Common myeloid progenitor, CD34-positive (primary cell): ENCODE data around the gene WFDC9.
"Not testable (repeated sequence)": the region's sequence is repeated elsewhere in the genome, so short reads cannot be mapped to it uniquely, and the experiment has no call there.

Experiments
- CTCF ChIA-PET: fragments of 350-600 bp; sonication (Branson Sonifier 250); formaldehyde crosslinking; loops from one replicate; lab custom pipeline; 2021; ENCODE audit warnings: antibody characterized with exemption; lab: Charles Lee
- POLR2A ChIA-PET: fragments of 350-600 bp; sonication (Branson Sonifier 250); formaldehyde crosslinking; loops from one replicate; lab custom pipeline; 2021; ENCODE audit warnings: antibody characterized with exemption; lab: Charles Lee
- DNase-seq, 3 donors: peaks; one replicate each; pipeline versions ENCODE4 v3.0.0 to v3.0.0-alpha.2; 2013
- H3K27ac ChIP-seq, 2 experiments: 1 replicate in 1 of 2; 2 replicates in 1 of 2; pipeline ENCODE4 v1.7.0; 2013; ENCODE audit warnings: inconsistent platforms in 2 of 2, low read length in 2 of 2, mild to moderate bottlenecking in 2 of 2, low read depth in 1 of 2, moderate library complexity in 1 of 2; ENCODE audit not compliant: severe bottlenecking in 2 of 2, insufficient read depth in 1 of 2, poor library complexity in 1 of 2
- H3K27me3 ChIP-seq, 5 experiments: replicated peaks in 2 of 5; 1 replicate in 3 of 5; 2 replicates in 2 of 5; pipeline versions ENCODE4 v1.6.1 to v1.7.0; 2013; ENCODE audit warnings: low read length in 4 of 5, mild to moderate bottlenecking in 2 of 5, moderate library complexity in 2 of 5, inconsistent platforms in 1 of 5; ENCODE audit not compliant: insufficient read depth in 5 of 5, control insufficient read depth in 4 of 5
- H3K36me3 ChIP-seq, 4 experiments: 1 replicate in 2 of 4; 2 replicates in 2 of 4; pipeline versions ENCODE4 v1.6.1 to v1.7.0; 2013; ENCODE audit warnings: low read length in 3 of 4, control low read depth in 1 of 4, mild to moderate bottlenecking in 1 of 4; ENCODE audit not compliant: control insufficient read depth in 4 of 4, insufficient read depth in 4 of 4
- H3K4me1 ChIP-seq, 4 experiments: 1 replicate in 3 of 4; 2 replicates in 1 of 4; pipeline versions ENCODE4 v1.6.1 to v1.7.1; 2013; ENCODE audit warnings: low read length in 3 of 4, mild to moderate bottlenecking in 3 of 4, control low read depth in 1 of 4, inconsistent platforms in 1 of 4, moderate library complexity in 1 of 4; ENCODE audit not compliant: control insufficient read depth in 4 of 4, insufficient read depth in 4 of 4; ENCODE audit errors: control extremely low read depth in 1 of 4
- H3K4me3 ChIP-seq, 7 experiments: 1 replicate in 4 of 7; 2 replicates in 3 of 7; pipeline versions ENCODE4 v1.5.1 to v1.7.0; 2013; ENCODE audit warnings: mild to moderate bottlenecking in 7 of 7, low read length in 6 of 7, moderate library complexity in 6 of 7, inconsistent platforms in 2 of 7, low read depth in 2 of 7, control low read depth in 1 of 7; ENCODE audit not compliant: insufficient read depth in 4 of 7, control insufficient read depth in 1 of 7; ENCODE audit errors: extremely low read depth in 1 of 7
- H3K9me3 ChIP-seq, 5 experiments: 1 replicate in 4 of 5; 2 replicates in 1 of 5; pipeline versions ENCODE4 v1.6.1 to v1.7.1; 2013; ENCODE audit warnings: low read length in 4 of 5, mild to moderate bottlenecking in 2 of 5, inconsistent platforms in 1 of 5, low read depth in 1 of 5, moderate library complexity in 1 of 5; ENCODE audit not compliant: control insufficient read depth in 4 of 5, insufficient read depth in 2 of 5; ENCODE audit errors: control extremely low read depth in 1 of 5
- WGBS: methylation state at CpG from one replicate; pipeline ENCODE4 v1.1.5; 2013; ENCODE audit not compliant: insufficient coverage; 5-methylcytosine and 5-hydroxymethylcytosine counted together

Gene WFDC9

DNA sequence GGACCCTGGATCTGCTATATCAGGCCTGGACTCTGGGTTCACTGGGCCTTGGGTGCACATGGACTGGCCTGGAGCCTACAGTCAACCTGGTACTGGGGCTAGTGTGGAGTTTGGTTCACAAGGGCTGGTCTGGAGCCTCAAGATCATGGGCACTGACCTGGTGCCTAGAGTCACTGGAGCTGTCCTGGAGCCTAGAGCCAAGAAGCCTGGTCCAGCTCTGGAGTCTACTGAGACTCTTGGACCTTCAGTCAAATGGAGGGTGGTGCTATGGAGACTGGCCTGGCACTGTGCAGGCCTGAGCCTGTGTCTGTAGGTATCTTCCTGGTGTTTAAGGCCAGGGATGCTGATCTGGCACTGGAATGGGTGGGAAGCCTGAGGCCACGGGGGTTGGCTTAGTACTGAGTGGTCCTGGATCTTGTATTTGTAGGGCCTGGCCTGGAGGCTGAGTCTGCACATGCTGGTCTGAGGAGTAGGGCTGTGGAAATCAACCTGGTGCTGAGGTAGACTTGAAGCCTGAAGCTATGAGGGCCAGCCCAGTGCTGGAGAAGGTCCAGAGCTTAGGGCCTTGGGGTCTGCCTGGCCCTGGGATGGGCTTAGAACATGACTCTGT, 16.5 kb upstream of the WFDC9 start:
- 100% methylated on average over 1 of the region's 1 CpG for WGBS
- ChIA-PET CTCF (interaction anchor here (0.5 kb wide), 1 partner anchor 92 kb away, joined by 3 read pairs; no protein-coding TSS in a partner anchor), POLR2A (no interaction called here)
- Histone ChIP-seq H3K27me3 (no peaks in the 10 kb centered on the region), H3K36me3 (no peaks in the 10 kb centered on the region), H3K27ac (no peak overlapping the region), H3K4me3 (no peak overlapping the region), H3K4me1 (no peaks in the 10 kb centered on the region), H3K9me3 (peaks cover 0 to 1% (median 0%) of the 10 kb centered on the region in 5 experiments)
- no peak for DNase-seq

GRCh38 chr20:45646875-45647274, 15.8 kb upstream of the WFDC9 start:
- Histone ChIP-seq H3K4me1 (no peaks in the 10 kb centered on the region), H3K27ac (no peak overlapping the region), H3K9me3 (peaks cover 0 to 1% (median 0%) of the 10 kb centered on the region in 5 experiments), H3K36me3 (no peaks in the 10 kb centered on the region), H3K27me3 (no peaks in the 10 kb centered on the region), H3K4me3 (no peak overlapping the region)
- DNase-seq = no peak
- CTCF ChIA-PET = interaction anchor here (0.7 kb wide), 1 partner anchor 72 kb away, joined by 3 read pairs; no protein-coding TSS in a partner anchor
- POLR2A ChIA-PET = no interaction called here
- 88% methylated on average over 3 of the region's 3 CpGs for WGBS

GRCh38 chr20:45645869-45646268, 14.8 kb upstream of the WFDC9 start:
- H3K4me3 ChIP-seq, H3K27me3 ChIP-seq, H3K9me3 ChIP-seq, POLR2A ChIA-PET, H3K36me3 ChIP-seq, H3K27ac ChIP-seq, DNase-seq, H3K4me1 ChIP-seq: not testable (repeated sequence)
- WGBS = 100% methylated on average over 2 of the region's 28 CpGs
- CTCF ChIA-PET = interaction anchor here (0.7 kb wide), 1 partner anchor 73 kb away, joined by 3 read pairs; no protein-coding TSS in a partner anchor

DNA sequence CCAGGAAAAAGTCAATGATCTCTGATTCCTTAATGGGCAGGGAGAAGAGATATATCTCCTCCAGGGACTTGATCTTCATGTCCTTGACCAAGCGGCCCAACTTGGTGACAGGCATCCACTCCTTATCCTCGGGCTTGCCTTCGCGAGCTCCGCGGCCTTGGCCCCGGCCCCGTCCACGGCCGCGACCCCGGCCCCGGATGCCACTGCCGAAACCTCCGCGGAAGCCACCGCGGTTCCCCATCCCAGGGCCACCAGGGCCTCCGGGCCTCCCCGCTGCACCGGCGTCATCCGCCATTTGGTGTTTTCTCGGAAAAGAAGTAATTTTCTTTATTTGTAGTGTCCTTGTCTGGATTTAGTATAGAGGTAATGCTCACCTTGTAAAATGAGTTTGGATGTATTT, 10.0 kb upstream of the WFDC9 start:
- H3K4me1 ChIP-seq, H3K36me3 ChIP-seq, H3K27ac ChIP-seq, CTCF ChIA-PET, H3K27me3 ChIP-seq, POLR2A ChIA-PET, H3K4me3 ChIP-seq, DNase-seq, H3K9me3 ChIP-seq: not testable (repeated sequence)
- WGBS = 100% methylated on average over 3 of the region's 24 CpGs

- CTCF ChIA-PET = no interaction called here
- no peak overlapping the region for H3K4me3 ChIP-seq
- DNase-seq = no peak
- H3K27me3 ChIP-seq = no peaks in the 10 kb centered on the region
- POLR2A ChIA-PET = no interaction called here
- H3K36me3 ChIP-seq = no peaks in the 10 kb centered on the region
- 95% methylated on average over 3 of the region's 5 CpGs for WGBS
- no peak overlapping the region for H3K27ac ChIP-seq
- H3K4me1 ChIP-seq = no peaks in the 10 kb centered on the region
- no peaks in the 10 kb centered on the region for H3K9me3 ChIP-seq
These were observed 8.6 kb upstream of the WFDC9 start for GRCh38 chr20:45639687-45640086.

DNA sequence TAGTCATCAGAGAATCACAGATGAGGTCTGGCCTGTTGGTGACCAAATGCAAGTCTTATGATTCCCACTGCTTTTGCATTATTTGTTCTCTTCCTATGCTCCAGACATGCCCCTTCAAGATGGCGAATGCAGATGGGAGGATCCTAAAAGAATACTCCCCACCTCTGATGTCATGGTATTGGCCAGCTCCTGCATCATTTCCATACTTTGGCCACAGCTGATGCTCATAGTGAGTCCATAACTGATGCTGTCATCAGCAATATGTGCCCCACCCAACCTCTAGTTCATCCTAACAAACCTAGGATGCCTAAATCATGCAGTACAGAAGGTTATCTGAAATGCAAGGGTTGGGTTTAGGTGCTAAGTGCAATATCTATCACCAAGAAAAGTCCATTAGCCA, 5.4 kb upstream of the WFDC9 start:
- CTCF ChIA-PET = no interaction called here
- POLR2A ChIA-PET = no interaction called here
- DNase-seq = no peak
- Histone ChIP-seq H3K27ac (no peak overlapping the region), H3K9me3 (no peaks in the 10 kb centered on the region), H3K4me3 (no peak overlapping the region), H3K27me3 (no peaks in the 10 kb centered on the region), H3K4me1 (no peaks in the 10 kb centered on the region), H3K36me3 (no peaks in the 10 kb centered on the region)
- 80% methylated on average over 1 of the region's 1 CpG for WGBS

DNA sequence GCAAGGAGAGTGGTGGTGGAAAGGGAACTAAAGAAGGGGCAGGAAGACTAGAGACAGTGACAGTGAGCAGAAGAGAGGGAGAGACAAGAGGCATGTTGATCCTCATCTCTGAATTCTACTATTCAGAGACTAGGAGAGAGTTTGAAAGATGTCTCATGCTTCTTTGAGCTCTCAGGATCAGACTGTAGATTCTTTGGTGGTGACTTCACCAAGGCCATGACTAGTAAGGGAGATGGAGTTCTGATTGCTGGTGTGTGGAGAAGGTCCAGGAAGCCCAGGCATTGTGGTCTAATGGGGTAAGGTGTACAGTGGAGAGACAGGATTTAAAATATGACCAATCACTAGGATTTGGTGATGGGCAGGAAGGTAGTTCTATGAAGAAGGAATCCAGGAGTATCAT, 713 bp downstream of the WFDC9 start:
- Histone ChIP-seq H3K4me3 (no peak overlapping the region), H3K4me1 (no peaks in the 10 kb centered on the region), H3K27me3 (peaks cover 0 to 2% (median 0%) of the 10 kb centered on the region in 5 experiments), H3K36me3 (no peaks in the 10 kb centered on the region), H3K9me3 (no peaks in the 10 kb centered on the region), H3K27ac (no peak overlapping the region)
- ChIA-PET POLR2A (no interaction called here), CTCF (interaction anchor here (0.7 to 1.0 kb wide), 3 partner anchors 11 to 140 kb away, joined by 3 to 4 read pairs (median 3); no protein-coding TSS in a partner anchor)
- no peak for DNase-seq
